Thoracic aorta (tissue), 2 donors: Measurements from ENCODE around the gene CACNA2D1. TPM values are rescaled to one million over a fixed set of nuclear protein-coding genes. Genes with fewer than 3 reads are reported as not detected.

Source experiments
- ATAC-seq: fragments of 150-250 bp; one replicate; pipeline ENCODE4 v1.8.0; 2017; ENCODE audit warnings: low read depth; ENCODE audit not compliant: insufficient number of reproducible peaks, low FRiP score
- DNase-seq: peaks from one replicate; pipeline ENCODE4 v3.0.0-alpha.2; 2020; ENCODE audit warnings: low spot score
- H3K27ac ChIP-seq, 2 donors: fragments of 200-600 bp; sonication (generic); 1 replicate in 1 of 2; 2 replicates in 1 of 2; pipeline ENCODE4 v1.5.1; 2016; ENCODE audit warnings: mild to moderate bottlenecking in 2 of 2, moderate library complexity in 2 of 2
- H3K27me3 ChIP-seq: fragments of 200-600 bp; sonication (generic); replicated peaks from 2 replicates; pipeline ENCODE4 v1.6.0; 2016; ENCODE audit warnings: mild to moderate bottlenecking; ENCODE audit not compliant: insufficient read depth
- H3K36me3 ChIP-seq: fragments of 200-600 bp; sonication (generic); one replicate; pipeline ENCODE4 v1.5.1; 2016
- H3K4me1 ChIP-seq, 2 donors: fragments of 200-600 bp; sonication (generic); 1 replicate in 1 of 2; 2 replicates in 1 of 2; pipeline versions ENCODE4 v1.5.1 to v1.6.0; 2016; ENCODE audit warnings: low read depth in 2 of 2, mild to moderate bottlenecking in 1 of 2; ENCODE audit not compliant: control insufficient read depth in 1 of 2
- H3K4me3 ChIP-seq: fragments of 200-600 bp; sonication (generic); 2 replicates; pipeline ENCODE4 v1.5.1; 2016; ENCODE audit warnings: mild to moderate bottlenecking
- H3K9me3 ChIP-seq: fragments of 200-600 bp; sonication (generic); 2 replicates; pipeline ENCODE4 v1.5.1; 2016
- CTCF ChIP-seq: fragments of 200-600 bp; sonication (generic); IDR thresholded peaks from one replicate; pipeline ENCODE4 v1.5.1; 2019; ENCODE audit warnings: antibody characterized with exemption
- total RNA-seq, 2 donors: library from RNA; depleted of rRNA; stranded (reverse); fragments of >200 nt; gene quantifications; one replicate each; pipeline versions ENCODE4 v1.1.0 to v1.2.3, GENCODE V29; 2016

Gene CACNA2D1
- total RNA-seq, 2 donors from 2014 or later, result 44.4 to 44.7 TPM

GRCh38 chr7:82131215-82131614, 312.4 kb downstream of the CACNA2D1 start:
- TF ChIP-seq CTCF, result no peak
- Histone ChIP-seq H3K27ac (no peak overlapping the region), H3K27me3 (no peaks in the 10 kb centered on the region), H3K4me1 (peaks cover 0 to 5% of the 10 kb centered on the region in 2 donors), H3K4me3 (no peak overlapping the region), H3K9me3 (no peaks in the 10 kb centered on the region), H3K36me3 (no peaks in the 10 kb centered on the region)
- no peak for ATAC-seq
- no peak for DNase-seq

GRCh38 chr7:82129091-82129490, 314.5 kb downstream of the CACNA2D1 start:
- H3K27ac ChIP-seq, result no peak overlapping the region
- H3K4me3 ChIP-seq, result no peak overlapping the region
- no peaks in the 10 kb centered on the region for H3K27me3 ChIP-seq
- no peak for ATAC-seq
- H3K4me1 ChIP-seq, result peaks cover 0 to 5% of the 10 kb centered on the region in 2 donors
- H3K9me3 ChIP-seq, result no peaks in the 10 kb centered on the region
- TF ChIP-seq CTCF, result no peak
- no peak for DNase-seq
- H3K36me3 ChIP-seq, result no peaks in the 10 kb centered on the region

GRCh38 chr7:82128546-82128945, 315.0 kb downstream of the CACNA2D1 start:
- DNase-seq (no peak), ATAC-seq (no peak)
- H3K27me3 ChIP-seq, result no peaks in the 10 kb centered on the region
- no peaks in the 10 kb centered on the region for H3K36me3 ChIP-seq
- no peaks in the 10 kb centered on the region for H3K9me3 ChIP-seq
- no peak overlapping the region for H3K27ac ChIP-seq
- TF ChIP-seq CTCF, result no peak
- H3K4me1 ChIP-seq, result peaks cover 0 to 5% of the 10 kb centered on the region in 2 donors
- H3K4me3 ChIP-seq, result no peak overlapping the region

- H3K27me3 ChIP-seq, result no peaks in the 10 kb centered on the region
- no peak for TF ChIP-seq CTCF
- no peaks in the 10 kb centered on the region for H3K36me3 ChIP-seq
Observed at GRCh38 chr7:82126576-82126975, 317.0 kb downstream of the CACNA2D1 start.

GRCh38 chr7:82124445-82124844, 319.1 kb downstream of the CACNA2D1 start:
- Histone ChIP-seq H3K4me1 (no peaks in the 10 kb centered on the region), H3K4me3 (no peak overlapping the region), H3K27me3 (no peaks in the 10 kb centered on the region), H3K27ac (no peak overlapping the region), H3K36me3 (no peaks in the 10 kb centered on the region), H3K9me3 (no peaks in the 10 kb centered on the region)
- no peak for TF ChIP-seq CTCF
- ATAC-seq (no peak), DNase-seq (no peak)

More at GRCh38 chr7:82126576-82126975, 317.0 kb downstream of the CACNA2D1 start:
- DNase-seq (no peak), ATAC-seq (no peak)
- no peaks in the 10 kb centered on the region for H3K9me3 ChIP-seq
- H3K4me3 ChIP-seq, result no peak overlapping the region
- H3K4me1 ChIP-seq, result peaks cover 0 to 5% of the 10 kb centered on the region in 2 donors
- no peak overlapping the region for H3K27ac ChIP-seq
